Fibroblast of mammary gland (primary cell): ENCODE results near the gene GGT6.

Experiments
- DNase-seq: peaks from one replicate; pipeline ENCODE4 v3.0.0-alpha.2; 2010; ENCODE audit warnings: low read depth
- H3K4me3 ChIP-seq: 2 replicates; pipeline ENCODE4 v1.5.1; 2011; ENCODE audit warnings: low read depth, mild to moderate bottlenecking, low read length, moderate library complexity; ENCODE audit not compliant: control insufficient read depth
- TF ChIP-seq, protein P1 (sequence below): conservative IDR thresholded peaks from 2 replicates; pipeline ENCODE4 v1.5.1; 2011; ENCODE audit warnings: low read depth, low read length, inconsistent platforms; ENCODE audit not compliant: control insufficient read depth, insufficient read depth

GGT6 gene

DNA sequence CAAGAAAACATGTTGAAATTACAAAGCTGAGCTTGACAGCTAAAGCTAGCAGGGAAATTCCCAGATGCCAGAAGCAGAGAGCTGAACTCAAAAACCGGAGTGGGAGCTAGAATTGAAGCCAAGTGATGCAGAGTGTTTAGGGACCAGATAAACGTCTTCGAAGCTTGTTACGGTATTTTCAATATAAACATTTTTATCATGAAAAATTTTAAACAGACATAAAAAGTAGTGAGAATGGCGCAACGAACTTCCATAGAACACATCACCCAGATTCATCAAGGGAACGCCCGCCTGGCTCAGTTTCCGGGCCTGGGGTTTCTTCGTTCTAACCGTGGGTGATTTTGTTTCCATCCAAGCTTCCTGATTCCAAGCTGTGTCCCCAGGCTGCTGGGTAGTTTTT lies 43.6 kb downstream of the GGT6 start:
- no peak for DNase-seq
- TF ChIP-seq, protein P1, sequence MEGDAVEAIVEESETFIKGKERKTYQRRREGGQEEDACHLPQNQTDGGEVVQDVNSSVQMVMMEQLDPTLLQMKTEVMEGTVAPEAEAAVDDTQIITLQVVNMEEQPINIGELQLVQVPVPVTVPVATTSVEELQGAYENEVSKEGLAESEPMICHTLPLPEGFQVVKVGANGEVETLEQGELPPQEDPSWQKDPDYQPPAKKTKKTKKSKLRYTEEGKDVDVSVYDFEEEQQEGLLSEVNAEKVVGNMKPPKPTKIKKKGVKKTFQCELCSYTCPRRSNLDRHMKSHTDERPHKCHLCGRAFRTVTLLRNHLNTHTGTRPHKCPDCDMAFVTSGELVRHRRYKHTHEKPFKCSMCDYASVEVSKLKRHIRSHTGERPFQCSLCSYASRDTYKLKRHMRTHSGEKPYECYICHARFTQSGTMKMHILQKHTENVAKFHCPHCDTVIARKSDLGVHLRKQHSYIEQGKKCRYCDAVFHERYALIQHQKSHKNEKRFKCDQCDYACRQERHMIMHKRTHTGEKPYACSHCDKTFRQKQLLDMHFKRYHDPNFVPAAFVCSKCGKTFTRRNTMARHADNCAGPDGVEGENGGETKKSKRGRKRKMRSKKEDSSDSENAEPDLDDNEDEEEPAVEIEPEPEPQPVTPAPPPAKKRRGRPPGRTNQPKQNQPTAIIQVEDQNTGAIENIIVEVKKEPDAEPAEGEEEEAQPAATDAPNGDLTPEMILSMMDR, result no peak

GRCh38 chr17:4515501-4515900 lies 44.9 kb downstream of the GGT6 start:
- no peak for DNase-seq
- TF ChIP-seq, protein P1, result no peak
- no peak overlapping the region for H3K4me3 ChIP-seq

More for the DNA sequence above, 43.6 kb downstream of the GGT6 start:
- no peak overlapping the region for H3K4me3 ChIP-seq

DNA sequence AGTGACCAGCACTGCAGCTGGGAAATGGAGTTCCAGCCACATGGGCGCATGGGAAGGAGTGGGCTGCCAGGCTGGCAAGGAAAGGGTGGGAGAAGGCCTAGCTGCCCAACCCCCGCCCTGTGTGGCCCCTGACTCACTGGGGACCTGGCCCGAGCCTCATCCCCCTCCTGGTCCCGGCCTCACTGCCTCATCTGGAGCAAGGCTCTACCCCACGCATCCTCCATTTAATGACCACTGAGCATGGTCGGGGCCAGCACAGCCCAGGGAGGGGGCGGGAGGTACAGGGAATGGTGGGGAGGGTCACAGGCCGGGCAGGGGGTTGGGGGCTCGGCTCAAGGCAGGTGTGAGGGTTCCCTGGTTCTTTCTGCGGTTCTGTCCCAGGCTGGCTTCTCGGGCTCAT lies 45.6 kb downstream of the GGT6 start:
- no peak for DNase-seq
- H3K4me3 ChIP-seq, result no peak overlapping the region
- TF ChIP-seq, protein P1, result no peak

DNA sequence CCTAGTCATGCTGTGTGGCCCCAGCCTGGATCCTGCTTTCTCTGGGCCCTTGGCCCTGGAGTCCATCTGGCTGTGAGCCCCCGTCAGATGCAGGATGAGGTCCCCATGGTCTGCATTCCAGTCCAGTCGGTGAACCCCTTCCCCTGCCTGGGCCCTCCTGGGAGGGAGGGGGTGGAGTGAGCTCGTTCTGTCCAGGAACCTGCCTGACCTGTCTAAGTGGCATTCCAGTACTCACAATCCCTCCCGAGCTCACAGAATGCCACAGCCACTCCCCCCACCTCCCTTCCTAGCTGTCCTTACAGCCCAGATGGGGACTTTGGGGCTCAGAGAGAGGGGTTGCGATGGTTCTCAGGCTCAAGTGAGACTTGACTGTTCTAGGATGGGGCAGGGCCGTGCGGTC lies 46.2 kb downstream of the GGT6 start:
- TF ChIP-seq, protein P1, result no peak
- no peak for DNase-seq
- no peak overlapping the region for H3K4me3 ChIP-seq

DNA sequence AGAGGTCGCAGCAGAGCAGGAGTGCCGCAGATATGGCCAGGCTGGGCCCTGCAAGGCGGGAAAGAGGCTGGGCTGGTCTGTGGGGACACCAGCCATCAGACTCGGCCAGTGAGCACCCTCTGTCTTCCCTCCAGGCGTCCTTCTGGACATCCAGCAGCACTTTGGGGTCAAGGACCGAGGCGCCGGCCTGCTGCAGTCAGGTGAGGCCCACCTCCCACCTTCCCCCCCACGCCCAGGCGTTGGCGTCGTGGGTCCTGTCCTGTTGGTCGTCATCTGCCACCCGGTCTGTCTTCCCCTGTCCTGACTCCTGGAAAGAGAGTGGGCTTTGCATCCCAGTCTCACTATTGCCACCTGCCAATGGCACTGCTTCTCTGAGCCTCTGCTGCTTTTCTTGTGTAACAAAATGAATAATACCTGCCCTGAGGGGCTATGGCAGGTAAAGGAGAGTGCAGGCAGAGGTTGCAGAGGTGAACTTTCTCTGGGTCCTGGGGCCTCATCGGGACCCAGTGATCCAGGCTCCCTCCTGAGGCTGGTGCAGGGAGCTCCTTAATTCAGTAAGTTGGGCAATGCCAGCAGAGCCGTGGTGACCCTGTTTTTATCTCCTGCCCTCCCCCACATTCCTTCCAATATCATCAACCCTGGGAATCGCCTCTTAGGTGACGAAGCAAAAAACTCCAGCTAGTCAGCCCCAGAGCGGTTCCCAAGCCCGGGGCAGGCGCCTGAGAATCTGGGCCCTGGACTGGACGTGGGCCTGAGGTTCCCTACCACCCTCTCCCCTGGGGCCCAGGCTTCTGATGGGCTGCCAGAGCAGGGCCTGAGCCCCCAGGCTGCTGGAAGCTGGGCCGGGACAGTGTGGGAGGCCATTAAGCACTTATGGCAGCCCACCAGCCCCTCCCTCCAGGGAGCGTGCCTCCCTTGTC lies 47.0 kb downstream of the GGT6 start:
- no peak for DNase-seq
- TF ChIP-seq, protein P1, result no peak
- no peak overlapping the region for H3K4me3 ChIP-seq

- no peak overlapping the region for H3K4me3 ChIP-seq
- no peak for DNase-seq
- TF ChIP-seq, protein P1, result no peak
These were observed 47.9 kb downstream of the GGT6 start for GRCh38 chr17:4512156-4513112.
